ENCODE measurements around the gene CORO2B.

CORO2B gene

DNA sequence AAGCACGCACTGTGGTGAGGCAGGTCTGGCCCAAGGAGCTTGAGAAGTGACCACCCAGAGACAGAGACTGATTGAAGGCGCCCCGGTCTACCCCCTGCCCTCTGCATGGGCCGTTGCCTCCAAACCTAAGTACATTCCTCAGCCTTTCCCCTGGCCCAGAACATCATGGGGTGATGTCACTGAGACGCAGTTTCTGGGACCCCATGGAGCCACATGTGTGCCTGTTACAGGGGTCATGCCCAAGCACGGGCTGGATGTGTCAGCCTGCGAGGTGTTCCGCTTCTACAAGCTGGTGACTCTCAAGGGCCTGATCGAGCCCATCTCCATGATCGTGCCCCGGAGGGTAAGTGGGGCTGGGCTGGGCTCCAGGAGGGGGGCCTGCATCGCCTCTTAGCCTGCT, 139.7 kb downstream of the CORO2B start:
- Histone ChIP-seq H2AFZ (ENCODE audit: low read length) (no peak overlapping the region), H4K20me1 (ENCODE audit: insufficient read depth, low read length) (no peaks in the 10 kb centered on the region), H3K9ac (ENCODE audit: low read length) (no peak overlapping the region), H3K9me3 (replicated peaks; ENCODE audit: insufficient read depth, low read length) (no peaks in the 10 kb centered on the region), H3K79me2 (ENCODE audit: low read length) (no peaks in the 10 kb centered on the region), H3K27me3 (replicated peaks; ENCODE audit: insufficient read depth, low read length) (no peaks in the 10 kb centered on the region), H3K4me3 (ENCODE audit: low read length) (no peak overlapping the region), H3K4me1 (ENCODE audit: low read length) (no peaks in the 10 kb centered on the region), H3K36me3 (replicated peaks; ENCODE audit: insufficient read depth, low read length) (no peaks in the 10 kb centered on the region), H3K27ac (ENCODE audit: low read length) (no peak overlapping the region), H3K9me2 (replicated peaks; ENCODE audit: insufficient read depth, low read length) (no peaks in the 10 kb centered on the region), H3F3A (ENCODE audit: insufficient read depth, low read length) (no peaks in the 10 kb centered on the region), H3K4me2 (ENCODE audit: low read depth, low read length) (no peak overlapping the region)
- TF ChIP-seq EZH2 (optimal IDR thresholded peaks at IDR 0.05; ENCODE audit: low read depth, low read length) (no peak), EZH2phosphoT487 (IDR thresholded peaks at IDR 0.05; ENCODE audit: low read length) (no peak), CTCF (IDR thresholded peaks at IDR 0.05; ENCODE audit: low read length) (no peak)
- DNase-seq: no peak

DNA sequence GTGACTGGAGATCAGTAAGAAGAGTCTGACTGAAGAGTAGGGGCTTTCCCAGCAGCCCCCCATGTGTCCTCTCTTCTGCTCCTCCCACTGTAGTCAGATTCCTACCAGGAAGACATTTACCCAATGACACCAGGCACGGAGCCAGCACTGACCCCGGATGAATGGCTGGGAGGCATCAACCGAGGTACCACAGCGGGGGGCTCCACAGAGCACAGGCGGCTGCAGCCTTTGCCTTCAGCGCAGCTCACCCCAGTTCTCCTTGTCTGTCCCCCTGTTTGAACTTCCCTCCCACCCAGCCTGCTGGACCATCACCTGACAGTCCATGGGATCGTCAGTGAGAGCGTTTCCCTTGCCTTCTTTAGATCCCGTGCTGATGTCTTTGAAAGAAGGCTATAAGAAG, 140.3 kb downstream of the CORO2B start:
- no peaks in the 10 kb centered on the region for H3K9me3 ChIP-seq (replicated peaks; ENCODE audit: insufficient read depth, low read length)
- no peaks in the 10 kb centered on the region for H3K27me3 ChIP-seq (replicated peaks; ENCODE audit: insufficient read depth, low read length)
- no peaks in the 10 kb centered on the region for H3K36me3 ChIP-seq (replicated peaks; ENCODE audit: insufficient read depth, low read length)
- H3K4me1 ChIP-seq (ENCODE audit: low read length): no peaks in the 10 kb centered on the region
- H2AFZ ChIP-seq (ENCODE audit: low read length): no peak overlapping the region
- H3K79me2 ChIP-seq (ENCODE audit: low read length): no peaks in the 10 kb centered on the region
- no peaks in the 10 kb centered on the region for H3F3A ChIP-seq (ENCODE audit: insufficient read depth, low read length)
- no peaks in the 10 kb centered on the region for H4K20me1 ChIP-seq (ENCODE audit: insufficient read depth, low read length)
- no peak overlapping the region for H3K9ac ChIP-seq (ENCODE audit: low read length)
- H3K4me2 ChIP-seq (ENCODE audit: low read depth, low read length): no peak overlapping the region
- no peak overlapping the region for H3K27ac ChIP-seq (ENCODE audit: low read length)
- DNase-seq: no peak
- H3K4me3 ChIP-seq (ENCODE audit: low read length): no peak overlapping the region
- no peaks in the 10 kb centered on the region for H3K9me2 ChIP-seq (replicated peaks; ENCODE audit: insufficient read depth, low read length)
- TF ChIP-seq EZH2 (optimal IDR thresholded peaks at IDR 0.05; ENCODE audit: low read depth, low read length) (no peak), CTCF (IDR thresholded peaks at IDR 0.05; ENCODE audit: low read length) (no peak), EZH2phosphoT487 (IDR thresholded peaks at IDR 0.05; ENCODE audit: low read length) (no peak)

- H3K79me2 ChIP-seq (ENCODE audit: low read length): no peaks in the 10 kb centered on the region
- no peak overlapping the region for H3K9ac ChIP-seq (ENCODE audit: low read length)
- H3K4me2 ChIP-seq (ENCODE audit: low read depth, low read length): no peak overlapping the region
- DNase-seq: no peak
- H3K9me3 ChIP-seq (replicated peaks; ENCODE audit: insufficient read depth, low read length): no peaks in the 10 kb centered on the region
- TF ChIP-seq EZH2phosphoT487 (IDR thresholded peaks at IDR 0.05; ENCODE audit: low read length) (no peak), EZH2 (optimal IDR thresholded peaks at IDR 0.05; ENCODE audit: low read depth, low read length) (no peak), CTCF (IDR thresholded peaks at IDR 0.05; ENCODE audit: low read length) (no peak)
- H3F3A ChIP-seq (ENCODE audit: insufficient read depth, low read length): no peaks in the 10 kb centered on the region
- H3K36me3 ChIP-seq (replicated peaks; ENCODE audit: insufficient read depth, low read length): no peaks in the 10 kb centered on the region
- H2AFZ ChIP-seq (ENCODE audit: low read length): no peak overlapping the region
- H4K20me1 ChIP-seq (ENCODE audit: insufficient read depth, low read length): no peaks in the 10 kb centered on the region
- H3K4me1 ChIP-seq (ENCODE audit: low read length): no peaks in the 10 kb centered on the region
- no peaks in the 10 kb centered on the region for H3K27me3 ChIP-seq (replicated peaks; ENCODE audit: insufficient read depth, low read length)
- no peaks in the 10 kb centered on the region for H3K9me2 ChIP-seq (replicated peaks; ENCODE audit: insufficient read depth, low read length)
- no peak overlapping the region for H3K27ac ChIP-seq (ENCODE audit: low read length)
- no peak overlapping the region for H3K4me3 ChIP-seq (ENCODE audit: low read length)
Observed at GRCh38 chr15:68719672-68720071, 140.9 kb downstream of the CORO2B start.
